Measurements from ENCODE around the gene PIK3R1.
"Not testable (repeated sequence)": the region's sequence is repeated elsewhere in the genome, so short reads cannot be mapped to it uniquely, and the experiment has no call there.

PIK3R1 gene

DNA sequence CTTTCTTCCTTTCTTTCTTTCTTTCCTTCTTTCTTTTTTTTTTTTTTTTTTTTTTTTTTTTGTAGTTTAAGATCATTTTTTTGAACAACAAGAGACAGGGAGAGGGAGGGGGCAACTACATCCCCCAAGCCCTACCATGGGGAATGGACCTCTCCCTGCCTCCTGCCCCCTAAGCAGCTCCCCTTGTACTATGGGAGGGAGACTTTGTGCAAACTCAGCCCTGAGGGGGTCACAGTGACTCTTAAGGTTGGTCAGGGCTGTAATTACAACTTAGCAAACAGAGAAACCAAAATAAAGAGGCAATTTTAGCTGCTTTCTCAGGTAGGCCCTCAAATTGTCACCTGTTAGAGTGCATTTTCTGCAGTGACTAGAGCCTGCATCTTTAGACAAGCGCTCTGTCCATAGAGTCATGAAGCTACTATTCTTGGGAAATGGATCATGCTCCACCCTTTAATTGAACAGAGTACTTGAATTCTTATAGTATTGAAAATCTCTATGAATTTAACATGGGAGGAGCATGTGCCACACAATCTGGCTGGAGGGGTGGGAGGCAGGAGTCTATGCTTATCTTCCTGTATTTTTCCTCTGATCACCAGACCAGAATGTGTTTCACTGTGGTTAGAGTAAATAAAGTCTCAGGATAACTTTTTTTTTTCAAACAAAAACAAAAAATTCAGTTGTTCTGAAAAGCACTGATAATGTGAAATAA lies 24.3 kb upstream of the PIK3R1 start:
- TF ChIP-seq, protein P1, sequence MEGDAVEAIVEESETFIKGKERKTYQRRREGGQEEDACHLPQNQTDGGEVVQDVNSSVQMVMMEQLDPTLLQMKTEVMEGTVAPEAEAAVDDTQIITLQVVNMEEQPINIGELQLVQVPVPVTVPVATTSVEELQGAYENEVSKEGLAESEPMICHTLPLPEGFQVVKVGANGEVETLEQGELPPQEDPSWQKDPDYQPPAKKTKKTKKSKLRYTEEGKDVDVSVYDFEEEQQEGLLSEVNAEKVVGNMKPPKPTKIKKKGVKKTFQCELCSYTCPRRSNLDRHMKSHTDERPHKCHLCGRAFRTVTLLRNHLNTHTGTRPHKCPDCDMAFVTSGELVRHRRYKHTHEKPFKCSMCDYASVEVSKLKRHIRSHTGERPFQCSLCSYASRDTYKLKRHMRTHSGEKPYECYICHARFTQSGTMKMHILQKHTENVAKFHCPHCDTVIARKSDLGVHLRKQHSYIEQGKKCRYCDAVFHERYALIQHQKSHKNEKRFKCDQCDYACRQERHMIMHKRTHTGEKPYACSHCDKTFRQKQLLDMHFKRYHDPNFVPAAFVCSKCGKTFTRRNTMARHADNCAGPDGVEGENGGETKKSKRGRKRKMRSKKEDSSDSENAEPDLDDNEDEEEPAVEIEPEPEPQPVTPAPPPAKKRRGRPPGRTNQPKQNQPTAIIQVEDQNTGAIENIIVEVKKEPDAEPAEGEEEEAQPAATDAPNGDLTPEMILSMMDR (IDR thresholded peaks at IDR 0.05; ENCODE audit: insufficient read depth, low read depth, low read length, missing control alignments) = no peak
- no peak for DNase-seq (ENCODE audit: low read depth)

DNA sequence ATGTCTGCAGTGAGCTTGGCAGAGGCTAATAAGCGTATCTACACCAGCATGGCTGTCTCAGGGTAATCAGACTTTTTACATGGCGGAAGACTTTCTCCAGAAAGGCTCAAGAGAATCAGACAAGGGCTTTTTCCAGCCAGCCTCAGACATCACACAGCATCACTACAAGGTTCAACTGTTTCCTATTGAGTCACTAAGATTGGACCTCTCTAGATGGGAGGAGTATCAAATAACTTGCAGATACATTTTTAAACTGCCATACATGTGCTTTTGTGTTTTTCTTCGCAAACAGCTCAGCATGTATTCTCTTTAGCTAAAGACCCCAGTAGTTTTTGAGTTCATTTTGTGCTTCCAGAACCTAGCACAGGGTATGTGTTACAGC lies 22.9 kb upstream of the PIK3R1 start:
- no peak for DNase-seq (ENCODE audit: low read depth)
- TF ChIP-seq, protein P1 (IDR thresholded peaks at IDR 0.05; ENCODE audit: insufficient read depth, low read depth, low read length, missing control alignments) = no peak
- no peak overlapping the region for H3K4me3 ChIP-seq (ENCODE audit: low read depth, low read length)

More for the DNA sequence above, 24.3 kb upstream of the PIK3R1 start:
- no peak overlapping the region for H3K4me3 ChIP-seq (ENCODE audit: low read depth, low read length)

- no peak overlapping the region for H3K4me3 ChIP-seq (ENCODE audit: low read depth, low read length)
- DNase-seq (ENCODE audit: low read depth) = no peak
- TF ChIP-seq, protein P1 (IDR thresholded peaks at IDR 0.05; ENCODE audit: insufficient read depth, low read depth, low read length, missing control alignments) = no peak
Observed at GRCh38 chr5:68193481-68194036, 22.0 kb upstream of the PIK3R1 start.

DNA sequence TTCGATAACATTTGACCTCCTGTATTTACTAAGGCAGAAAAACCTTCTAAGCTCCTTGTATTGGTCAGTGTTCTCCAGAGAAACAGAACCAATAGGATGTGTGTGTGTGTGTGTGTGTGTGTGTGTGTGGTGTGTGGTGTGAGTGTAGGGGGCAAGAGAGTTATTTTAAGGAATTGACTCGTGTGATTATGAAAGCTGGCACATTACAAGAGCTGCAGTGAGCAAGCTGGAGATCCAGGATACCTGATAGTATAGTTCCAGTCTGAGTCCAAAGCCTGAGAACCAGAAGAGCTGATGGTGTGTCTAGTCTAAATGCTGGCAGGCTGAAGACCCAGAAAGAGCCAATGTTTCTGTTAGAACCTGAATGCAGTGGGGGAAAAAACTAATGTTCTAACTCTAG lies 21.2 kb upstream of the PIK3R1 start:
- H3K4me3 ChIP-seq (ENCODE audit: low read depth, low read length) = no peak overlapping the region
- TF ChIP-seq, protein P1 (IDR thresholded peaks at IDR 0.05; ENCODE audit: insufficient read depth, low read depth, low read length, missing control alignments) = no peak
- DNase-seq (ENCODE audit: low read depth) = no peak

DNA sequence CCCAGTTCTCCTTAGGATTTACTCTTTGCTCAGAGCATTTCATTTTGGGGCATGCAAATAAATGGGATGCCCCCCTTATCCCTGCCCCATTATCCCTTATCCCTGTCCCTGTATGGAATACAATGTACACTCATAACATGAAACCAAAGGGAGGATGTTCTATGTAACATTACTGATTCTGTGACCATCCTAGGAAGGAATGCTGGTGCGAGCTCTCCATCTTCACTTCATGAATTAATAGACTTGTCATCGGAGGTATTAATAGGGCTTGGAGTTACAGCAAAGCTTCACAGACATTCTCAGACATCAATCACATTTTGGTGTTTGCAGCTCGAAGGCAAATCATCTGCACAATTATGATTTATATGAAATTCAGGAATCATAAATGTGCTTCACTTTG lies 20.4 kb upstream of the PIK3R1 start:
- no peak for DNase-seq (ENCODE audit: low read depth)
- no peak overlapping the region for H3K4me3 ChIP-seq (ENCODE audit: low read depth, low read length)
- TF ChIP-seq, protein P1 (IDR thresholded peaks at IDR 0.05; ENCODE audit: insufficient read depth, low read depth, low read length, missing control alignments) = no peak

GRCh38 chr5:68196876-68197275 lies 18.7 kb upstream of the PIK3R1 start:
- TF ChIP-seq, protein P1 (IDR thresholded peaks at IDR 0.05; ENCODE audit: insufficient read depth, low read depth, low read length, missing control alignments) = no peak
- peak; percentile 78 for DNase-seq (ENCODE audit: low read depth)
- H3K4me3 ChIP-seq (ENCODE audit: low read depth, low read length) = no peak overlapping the region

DNA sequence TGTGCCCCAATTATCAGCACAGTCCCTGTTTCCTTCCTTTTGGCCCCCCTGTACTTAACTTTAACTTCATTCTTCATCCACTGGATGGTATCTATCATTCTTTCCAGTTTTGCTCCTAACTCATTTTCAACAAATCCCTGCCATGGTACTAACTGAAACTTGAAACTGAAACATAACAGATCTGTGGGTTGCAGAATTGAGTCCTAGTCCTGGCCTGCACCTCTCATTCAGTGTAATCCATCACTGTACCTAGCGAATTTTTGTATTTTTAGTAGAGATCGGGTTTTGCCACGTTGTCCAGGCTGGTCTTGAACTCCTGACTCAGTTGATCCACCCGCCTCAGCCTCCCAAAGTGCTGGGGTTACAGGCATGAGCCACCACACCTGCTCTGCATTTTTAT lies 15.3 kb upstream of the PIK3R1 start:
- DNase-seq (ENCODE audit: low read depth) = peak; percentile 24
- no peak overlapping the region for H3K4me3 ChIP-seq (ENCODE audit: low read depth, low read length)
- TF ChIP-seq, protein P1 (IDR thresholded peaks at IDR 0.05; ENCODE audit: insufficient read depth, low read depth, low read length, missing control alignments) = no peak

GRCh38 chr5:68210654-68211053 lies 4.9 kb upstream of the PIK3R1 start:
- not testable (repeated sequence) for H3K4me3 ChIP-seq (ENCODE audit: low read depth, low read length); DNase-seq (ENCODE audit: low read depth)
